Neural progenitor cell (in vitro differentiated cells): Measurements from ENCODE around the gene SPATA9. TPM values are rescaled to one million over a fixed set of nuclear protein-coding genes. Genes with fewer than 3 reads are reported as not detected.

Experiments
- DNase-seq: peaks from one replicate; pipeline ENCODE4 v3.0.0-alpha.2; 2016; ENCODE audit warnings: low spot score
- H2AFZ ChIP-seq: fragments of 200-600 bp; sonication (generic); replicated peaks from 2 replicates; pipeline ENCODE4 v1.6.1; 2016; ENCODE audit warnings: antibody characterized with exemption
- H3F3A ChIP-seq: fragments of 200-600 bp; sonication (generic); 2 replicates; pipeline ENCODE4 v1.6.1; 2016; ENCODE audit warnings: antibody characterized with exemption, low read depth
- H3K27ac ChIP-seq: fragments of 200-600 bp; sonication (generic); 2 replicates; pipeline ENCODE4 v1.5.1; 2016; ENCODE audit warnings: mild to moderate bottlenecking
- H3K27me3 ChIP-seq: fragments of 200-600 bp; sonication (generic); 2 replicates; pipeline ENCODE4 v1.6.1; 2016; ENCODE audit warnings: mild to moderate bottlenecking, moderate library complexity
- H3K36me3 ChIP-seq: fragments of 200-600 bp; sonication (generic); 2 replicates; pipeline ENCODE4 v1.5.1; 2016
- H3K4me1 ChIP-seq: fragments of 200-600 bp; sonication (generic); 2 replicates; pipeline ENCODE4 v1.6.1; 2016; ENCODE audit warnings: mixed run types
- H3K4me2 ChIP-seq: fragments of 200-600 bp; sonication (generic); 2 replicates; pipeline ENCODE4 v1.6.1; 2016
- H3K4me3 ChIP-seq: fragments of 200-600 bp; sonication (generic); 2 replicates; pipeline ENCODE4 v1.5.1; 2016
- H3K79me2 ChIP-seq: fragments of 200-600 bp; sonication (generic); 2 replicates; pipeline ENCODE4 v1.6.1; 2016; ENCODE audit warnings: low read depth
- H3K9ac ChIP-seq: fragments of 200-600 bp; sonication (generic); 2 replicates; pipeline ENCODE4 v1.6.1; 2016
- H3K9me3 ChIP-seq: fragments of 200-600 bp; sonication (generic); 2 replicates; pipeline ENCODE4 v1.5.1; 2016; ENCODE audit warnings: low read depth
- H4K20me1 ChIP-seq: fragments of 200-600 bp; sonication (generic); 2 replicates; pipeline ENCODE4 v1.6.1; 2016; ENCODE audit warnings: low read depth
- H3K27ac Mint-ChIP-seq: 3 replicates; pipeline ENCODE4 v1.8.0; 2021; ENCODE audit warnings: mixed read lengths
- H3K27me3 Mint-ChIP-seq: 2 replicates; pipeline ENCODE4 v1.8.0; 2022; ENCODE audit warnings: low read depth, mild to moderate bottlenecking, inconsistent platforms, moderate library complexity, mixed read lengths; ENCODE audit not compliant: insufficient read depth
- H3K36me3 Mint-ChIP-seq: 3 replicates; pipeline ENCODE4 v1.8.0; 2021; ENCODE audit warnings: mixed read lengths
- H3K4me1 Mint-ChIP-seq: 3 replicates; pipeline ENCODE4 v1.8.0; 2021; ENCODE audit warnings: mixed read lengths
- H3K4me3 Mint-ChIP-seq: 3 replicates; pipeline ENCODE4 v1.8.0; 2021; ENCODE audit warnings: mild to moderate bottlenecking, moderate library complexity, mixed read lengths
- H3K9me3 Mint-ChIP-seq: 3 replicates; pipeline ENCODE4 v1.8.0; 2020; ENCODE audit warnings: mixed read lengths
- EZH2 ChIP-seq: fragments of 200-600 bp; sonication (generic); IDR thresholded peaks from 2 replicates; pipeline ENCODE4 v1.6.1; 2017; ENCODE audit warnings: antibody characterized with exemption, mild to moderate bottlenecking, moderate library complexity
- EZH2phosphoT487 ChIP-seq: fragments of 200-600 bp; sonication (generic); IDR thresholded peaks from 2 replicates; pipeline ENCODE4 v1.6.1; 2017; ENCODE audit warnings: antibody characterized with exemption
- total RNA-seq: library from RNA; depleted of rRNA; stranded (reverse); fragments of >200 nt; gene quantifications from 2 replicates; pipeline ENCODE4 v1.2.3, GENCODE V29; 2015; ENCODE audit warnings: low replicate concordance
- TF ChIP-seq, protein P1 (sequence below): fragments of 200-600 bp; sonication (generic); IDR thresholded peaks from 2 replicates; pipeline ENCODE4 v1.5.1; 2017; ENCODE audit warnings: antibody characterized with exemption, mild to moderate bottlenecking

The SPATA9 gene
- total RNA-seq, 1 donor from 2014 or later: not detected

DNA sequence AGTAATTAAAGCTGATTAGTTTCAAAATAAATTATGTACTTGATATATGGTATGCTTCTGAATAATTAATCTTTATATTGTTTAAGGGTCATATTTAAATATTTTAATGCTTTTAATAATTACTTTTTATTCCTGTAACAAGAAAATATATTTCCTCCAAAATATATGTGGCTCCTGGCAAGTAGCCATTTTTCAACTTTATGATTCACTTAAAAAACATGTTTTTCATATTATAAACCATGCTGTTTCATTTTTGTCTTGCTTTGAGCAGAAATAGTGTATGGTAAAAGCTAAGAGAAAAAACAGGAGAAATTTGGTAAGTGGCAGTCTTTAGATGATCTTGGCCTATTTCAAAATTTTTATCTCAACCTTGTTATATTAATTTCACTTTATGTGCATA lies 14.6 kb downstream of the SPATA9 start:
- Histone ChIP-seq H3K9ac (no peak overlapping the region), H3K4me1 (no peaks in the 10 kb centered on the region)

DNA sequence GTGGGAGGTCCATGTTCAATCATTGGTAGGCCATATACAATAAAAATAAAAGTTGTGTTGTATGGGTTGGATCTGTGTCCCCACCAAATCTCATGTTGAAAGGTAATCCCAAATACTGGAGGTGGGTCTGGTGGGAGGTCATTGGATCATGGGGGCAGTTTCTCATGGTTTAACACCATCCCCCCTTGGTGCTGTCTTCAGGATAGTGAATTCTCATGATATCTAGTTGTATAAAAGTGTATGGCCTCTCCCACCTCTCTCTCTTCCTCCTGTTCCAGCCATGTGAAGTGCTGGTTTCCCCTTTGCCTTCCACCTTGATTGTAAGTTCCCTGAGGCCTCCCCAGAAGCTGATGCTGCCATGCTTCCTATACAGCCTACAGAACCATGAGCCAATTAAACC lies 15.1 kb downstream of the SPATA9 start:
- peaks cover 2% of the 10 kb centered on the region for H3K27me3 Mint-ChIP-seq
- Histone ChIP-seq H3K27ac (no peak overlapping the region), H3K4me3 (no peak overlapping the region), H2AFZ (no peak overlapping the region), H3K79me2 (no peaks in the 10 kb centered on the region), H3K36me3 (no peaks in the 10 kb centered on the region), H3K4me2 (no peak overlapping the region), H3K9me3 (no peaks in the 10 kb centered on the region), H3F3A (no peaks in the 10 kb centered on the region), H3K9ac (no peak overlapping the region), H3K4me1 (no peaks in the 10 kb centered on the region), H4K20me1 (no peaks in the 10 kb centered on the region), H3K27me3 (no peaks in the 10 kb centered on the region)
- no peak overlapping the region for H3K4me3 Mint-ChIP-seq
- peaks cover 3% of the 10 kb centered on the region for H3K9me3 Mint-ChIP-seq
- H3K36me3 Mint-ChIP-seq: no peaks in the 10 kb centered on the region
- DNase-seq: no peak
- peaks cover 4% of the 10 kb centered on the region for H3K4me1 Mint-ChIP-seq
- TF ChIP-seq EZH2phosphoT487 (no peak), EZH2 (no peak)
- TF ChIP-seq, protein P1, sequence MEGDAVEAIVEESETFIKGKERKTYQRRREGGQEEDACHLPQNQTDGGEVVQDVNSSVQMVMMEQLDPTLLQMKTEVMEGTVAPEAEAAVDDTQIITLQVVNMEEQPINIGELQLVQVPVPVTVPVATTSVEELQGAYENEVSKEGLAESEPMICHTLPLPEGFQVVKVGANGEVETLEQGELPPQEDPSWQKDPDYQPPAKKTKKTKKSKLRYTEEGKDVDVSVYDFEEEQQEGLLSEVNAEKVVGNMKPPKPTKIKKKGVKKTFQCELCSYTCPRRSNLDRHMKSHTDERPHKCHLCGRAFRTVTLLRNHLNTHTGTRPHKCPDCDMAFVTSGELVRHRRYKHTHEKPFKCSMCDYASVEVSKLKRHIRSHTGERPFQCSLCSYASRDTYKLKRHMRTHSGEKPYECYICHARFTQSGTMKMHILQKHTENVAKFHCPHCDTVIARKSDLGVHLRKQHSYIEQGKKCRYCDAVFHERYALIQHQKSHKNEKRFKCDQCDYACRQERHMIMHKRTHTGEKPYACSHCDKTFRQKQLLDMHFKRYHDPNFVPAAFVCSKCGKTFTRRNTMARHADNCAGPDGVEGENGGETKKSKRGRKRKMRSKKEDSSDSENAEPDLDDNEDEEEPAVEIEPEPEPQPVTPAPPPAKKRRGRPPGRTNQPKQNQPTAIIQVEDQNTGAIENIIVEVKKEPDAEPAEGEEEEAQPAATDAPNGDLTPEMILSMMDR: no peak
- no peak overlapping the region for H3K27ac Mint-ChIP-seq

More for the DNA sequence above, 14.6 kb downstream of the SPATA9 start:
- Histone ChIP-seq H2AFZ (no peak overlapping the region), H3K4me2 (no peak overlapping the region), H3K27ac (no peak overlapping the region), H3K4me3 (no peak overlapping the region), H3K36me3 (no peaks in the 10 kb centered on the region), H3F3A (no peaks in the 10 kb centered on the region), H3K27me3 (no peaks in the 10 kb centered on the region), H3K79me2 (no peaks in the 10 kb centered on the region), H3K9me3 (no peaks in the 10 kb centered on the region), H4K20me1 (no peaks in the 10 kb centered on the region)
- Mint-ChIP-seq H3K27ac (no peak overlapping the region), H3K9me3 (peaks cover 3% of the 10 kb centered on the region), H3K36me3 (no peaks in the 10 kb centered on the region), H3K27me3 (peaks cover 2% of the 10 kb centered on the region), H3K4me3 (no peak overlapping the region), H3K4me1 (peaks cover 6% of the 10 kb centered on the region)
- TF ChIP-seq, protein P1: no peak
- no peak for TF ChIP-seq EZH2phosphoT487
- TF ChIP-seq EZH2: no peak
- DNase-seq: no peak

DNA sequence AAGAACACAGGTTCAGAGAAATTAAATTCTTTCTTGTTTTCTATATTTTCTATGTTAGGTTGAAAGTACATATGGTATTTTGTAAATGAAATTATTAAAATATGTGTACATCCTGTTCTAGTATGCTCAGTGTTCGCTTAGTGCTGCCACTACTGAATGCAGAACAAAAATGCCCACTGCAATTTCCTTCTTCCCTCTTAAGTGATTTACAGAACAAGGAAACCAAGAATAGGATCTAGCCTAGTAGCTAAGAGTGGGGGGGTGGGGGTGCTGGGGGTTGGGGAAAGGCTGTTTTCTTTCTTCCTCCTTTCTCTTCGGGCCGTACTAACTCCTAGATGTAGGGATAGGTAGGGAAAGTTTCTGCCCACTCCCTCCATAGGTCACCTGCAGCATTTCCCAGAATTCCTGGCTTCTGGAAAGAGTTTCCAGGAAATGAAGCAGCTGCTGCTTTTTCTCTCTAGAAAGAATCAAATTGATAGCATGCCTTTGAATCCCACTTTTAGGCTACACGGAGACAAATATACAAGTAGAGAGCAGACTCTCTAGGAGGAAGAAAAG lies 15.7 kb downstream of the SPATA9 start:
- no peaks in the 10 kb centered on the region for H3K36me3 ChIP-seq
- no peaks in the 10 kb centered on the region for H3F3A ChIP-seq
- no peaks in the 10 kb centered on the region for H3K9me3 ChIP-seq
- no peak overlapping the region for H3K4me3 ChIP-seq
- H3K4me2 ChIP-seq: no peak overlapping the region
- peaks cover 2% of the 10 kb centered on the region for H3K4me1 Mint-ChIP-seq
- H3K4me3 Mint-ChIP-seq: no peak overlapping the region
- no peak overlapping the region for H2AFZ ChIP-seq
- TF ChIP-seq EZH2phosphoT487: no peak
- peaks cover 3% of the 10 kb centered on the region for H3K9me3 Mint-ChIP-seq
- peaks cover 2% of the 10 kb centered on the region for H3K27me3 Mint-ChIP-seq
- H3K36me3 Mint-ChIP-seq: no peaks in the 10 kb centered on the region
- H3K4me1 ChIP-seq: no peaks in the 10 kb centered on the region
- H3K27ac ChIP-seq: no peak overlapping the region
- no peaks in the 10 kb centered on the region for H3K79me2 ChIP-seq
- H3K27me3 ChIP-seq: no peaks in the 10 kb centered on the region
- DNase-seq: no peak
- H3K9ac ChIP-seq: no peak overlapping the region
- no peaks in the 10 kb centered on the region for H4K20me1 ChIP-seq
- H3K27ac Mint-ChIP-seq: no peak overlapping the region

DNA sequence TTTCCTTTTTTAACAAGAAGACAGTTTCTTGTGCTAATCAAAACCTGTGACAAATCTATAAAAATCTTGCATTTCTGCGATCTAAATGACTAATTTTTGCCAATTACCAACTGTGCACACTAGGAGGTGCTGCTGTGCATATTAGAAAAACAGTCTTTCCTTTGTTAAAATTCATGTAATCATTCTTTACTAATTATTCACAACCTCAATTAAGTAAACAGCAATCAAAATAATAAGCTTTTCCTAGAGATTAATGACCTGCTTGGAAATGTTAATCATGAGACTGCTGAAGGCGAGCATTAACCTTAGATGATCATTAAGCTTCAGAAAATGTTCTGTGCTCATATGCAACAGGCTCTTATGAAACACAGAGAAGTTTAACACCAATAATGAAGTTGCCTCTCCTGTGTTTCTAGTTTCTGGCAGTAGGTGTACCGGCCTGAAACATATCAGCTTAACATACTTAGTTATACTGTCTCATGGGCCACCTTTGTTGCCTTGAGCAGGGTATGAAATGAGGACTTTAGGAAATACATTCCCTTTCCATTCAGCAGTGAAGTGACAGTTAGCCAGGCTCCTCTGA lies 18.5 kb downstream of the SPATA9 start:
- no peaks in the 10 kb centered on the region for H3K27me3 ChIP-seq
- H3K79me2 ChIP-seq: no peaks in the 10 kb centered on the region
- H2AFZ ChIP-seq: peak overlapping the region; percentile 74
- peak; percentile 31 for DNase-seq
- no peaks in the 10 kb centered on the region for H3F3A ChIP-seq
- TF ChIP-seq, protein P1: peak; percentile 92
- TF ChIP-seq EZH2phosphoT487: no peak
- TF ChIP-seq EZH2: no peak
- no peak overlapping the region for H3K4me3 ChIP-seq
- no peaks in the 10 kb centered on the region for H4K20me1 ChIP-seq
- peaks cover 8% of the 10 kb centered on the region for H3K4me1 ChIP-seq
- no peaks in the 10 kb centered on the region for H3K36me3 ChIP-seq
- no peaks in the 10 kb centered on the region for H3K27me3 Mint-ChIP-seq
- H3K4me3 Mint-ChIP-seq: no peak overlapping the region
- no peak overlapping the region for H3K4me2 ChIP-seq
- no peaks in the 10 kb centered on the region for H3K36me3 Mint-ChIP-seq
- H3K4me1 Mint-ChIP-seq: no peaks in the 10 kb centered on the region
- no peaks in the 10 kb centered on the region for H3K9me3 ChIP-seq
- no peak overlapping the region for H3K9ac ChIP-seq
- no peak overlapping the region for H3K27ac ChIP-seq
- no peak overlapping the region for H3K27ac Mint-ChIP-seq
- H3K9me3 Mint-ChIP-seq: no peaks in the 10 kb centered on the region
